ENCODE measurements around the gene OR1Q1.
"Not testable (repeated sequence)": the region's sequence is repeated elsewhere in the genome, so short reads cannot be mapped to it uniquely, and the experiment has no call there.

The OR1Q1 gene

GRCh38 chr9:122614362-122614761 lies at the start of gene OR1Q1:
Gene OR1Q1 (plus strand): TSS chr9:122614738. CDS start chr9:122614738, 0 bp downstream.
- no peak for FAIRE-seq

GRCh38 chr9:122567901-122568300 lies 46.6 kb upstream of the OR1Q1 start:
- no peak for FAIRE-seq

- no peak for FAIRE-seq
Observed at GRCh38 chr9:122572456-122572855, 42.1 kb upstream of the OR1Q1 start.

- no peak for FAIRE-seq
Observed at GRCh38 chr9:122579874-122580273, 34.7 kb upstream of the OR1Q1 start.

GRCh38 chr9:122580360-122580759 lies 34.2 kb upstream of the OR1Q1 start:
- FAIRE-seq: no peak

- FAIRE-seq: not testable (repeated sequence)
Observed at GRCh38 chr9:122583284-122583683, 31.3 kb upstream of the OR1Q1 start, which contains the start of gene OR1L8. Gene OR1L8 (minus strand): TSS chr9:122583384. CDS start chr9:122568477, 14,907 bp downstream.

- no peak for FAIRE-seq
Observed at GRCh38 chr9:122605691-122606090, 8.8 kb upstream of the OR1Q1 start.

GRCh38 chr9:122606587-122606986 lies 8.0 kb upstream of the OR1Q1 start:
- FAIRE-seq: no peak

GRCh38 chr9:122609804-122610203 lies 4.7 kb upstream of the OR1Q1 start:
- no peak for FAIRE-seq

- FAIRE-seq: no peak
Observed at GRCh38 chr9:122619996-122620395, 5.5 kb downstream of the OR1Q1 start.

- FAIRE-seq: no peak
Observed at GRCh38 chr9:122642226-122642625, 27.7 kb downstream of the OR1Q1 start.

- FAIRE-seq: no peak
Observed at GRCh38 chr9:122656378-122656777, 41.8 kb downstream of the OR1Q1 start.

- FAIRE-seq: no peak
Observed at GRCh38 chr9:122657527-122657926, 43.0 kb downstream of the OR1Q1 start, which contains the start of gene OR1B1. Gene OR1B1 (minus strand): TSS chr9:122657627.

GRCh38 chr9:122661416-122661815 lies 46.9 kb downstream of the OR1Q1 start, which contains the start of gene OR1L1:
Gene OR1L1 (plus strand): TSS chr9:122661716. CDS start chr9:122661716, 0 bp downstream.
- FAIRE-seq: no peak

All from endometrium (tissue), 2 donors.